CD4-positive, alpha-beta T cell treated with Interleukin-17A for 1 hour (primary cell): ENCODE results near the gene IGSF9.
A peak's percentile ranks its signal among the peaks of the same experiment; 100 is the strongest.

ENCODE experiments used
- DNase-seq: peaks from one replicate; pipeline ENCODE4 v3.0.0-alpha.2; 2020

The IGSF9 gene

DNA sequence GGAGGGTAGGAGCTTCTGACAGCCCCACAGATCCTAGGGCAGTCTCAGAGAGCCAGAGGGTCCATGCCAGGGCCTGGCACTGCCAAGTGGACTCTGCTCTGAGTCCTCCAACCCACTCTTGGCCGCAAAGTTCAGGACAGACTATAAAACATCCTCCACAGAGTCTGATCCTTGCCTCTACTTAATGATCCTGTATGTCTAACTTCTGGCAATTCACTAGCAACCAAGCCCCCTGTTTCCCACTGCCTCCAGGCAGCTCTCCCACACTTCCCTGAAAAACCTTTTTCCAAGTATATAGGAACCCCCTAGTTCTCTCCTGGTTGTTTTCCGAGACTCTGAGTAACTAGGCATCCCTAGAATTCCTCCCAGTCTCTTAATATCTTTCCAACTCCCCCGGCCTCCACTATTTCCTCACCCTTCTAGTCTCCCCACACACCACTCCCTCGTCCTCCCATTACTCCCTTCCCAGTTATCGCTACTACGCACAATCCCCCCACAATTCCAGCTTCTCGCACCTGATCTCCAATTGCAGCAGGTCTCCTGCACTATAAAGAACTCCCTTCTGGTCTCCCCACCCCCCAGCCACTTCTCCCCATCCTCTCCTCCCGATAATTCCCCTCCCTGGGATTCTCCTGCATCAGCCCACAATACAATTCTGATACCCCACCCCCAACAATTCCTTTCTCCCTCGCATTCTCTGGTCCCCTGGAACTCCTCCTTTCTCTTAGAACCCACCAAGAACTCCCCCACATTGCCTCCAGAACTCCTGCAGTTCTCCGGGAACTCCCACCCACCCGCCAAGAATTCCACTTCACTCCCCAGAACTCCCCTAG is 574 bp downstream of the IGSF9 start:
- DNase-seq, result no peak

DNA sequence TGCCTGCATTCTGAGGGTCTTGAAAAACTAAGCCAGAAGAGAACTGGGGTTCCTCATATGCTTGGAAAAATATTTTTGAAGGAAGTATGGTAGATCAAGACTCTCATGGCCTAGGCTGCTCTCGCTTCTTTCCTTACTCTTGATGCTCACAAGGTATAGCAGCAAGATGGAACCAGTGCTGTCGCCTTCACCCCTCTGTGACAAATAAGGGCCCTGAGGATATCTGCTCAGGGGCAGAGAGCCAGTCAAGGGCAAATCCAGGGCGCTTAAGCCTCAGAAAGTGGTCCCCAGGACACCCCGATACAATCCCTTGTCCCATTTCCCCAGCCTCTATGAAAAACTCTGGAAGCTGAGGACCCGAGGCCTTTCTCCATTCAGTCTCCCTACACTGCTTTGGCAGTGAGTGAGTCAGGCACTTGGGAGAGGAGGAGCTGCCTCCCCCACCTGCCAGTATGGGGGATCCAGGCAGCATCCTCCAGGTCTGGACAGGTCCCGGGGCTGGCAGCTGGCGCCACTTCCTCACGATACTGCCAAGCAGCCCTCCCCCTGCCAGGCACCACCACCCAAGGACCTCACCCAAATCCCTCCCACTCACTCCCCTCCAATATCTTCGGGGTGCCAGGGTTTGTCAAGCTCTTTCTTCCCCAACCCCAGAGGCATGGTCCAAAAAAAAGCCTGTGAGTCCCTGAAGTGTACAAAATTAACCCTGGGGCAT is 1.3 kb downstream of the IGSF9 start:
- DNase-seq, result no peak

DNA sequence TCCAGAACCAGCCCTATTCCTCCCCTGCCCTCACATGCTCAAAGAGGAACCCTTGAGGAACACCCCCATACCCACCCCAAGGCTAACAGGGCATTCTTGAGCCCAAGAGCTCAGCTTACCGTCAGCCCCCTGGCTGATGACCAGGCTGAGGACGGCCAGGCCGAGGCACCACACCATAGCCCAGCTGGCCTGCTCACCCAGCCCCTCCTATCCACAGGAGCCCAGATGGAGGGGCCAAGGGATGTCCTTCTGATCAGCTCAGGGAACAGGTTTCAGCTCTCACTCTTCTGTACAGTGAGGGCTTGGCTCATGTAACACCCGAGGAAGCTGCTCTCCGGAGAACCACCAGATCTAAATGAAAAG is 2.2 kb downstream of the IGSF9 start:
- no peak for DNase-seq

DNA sequence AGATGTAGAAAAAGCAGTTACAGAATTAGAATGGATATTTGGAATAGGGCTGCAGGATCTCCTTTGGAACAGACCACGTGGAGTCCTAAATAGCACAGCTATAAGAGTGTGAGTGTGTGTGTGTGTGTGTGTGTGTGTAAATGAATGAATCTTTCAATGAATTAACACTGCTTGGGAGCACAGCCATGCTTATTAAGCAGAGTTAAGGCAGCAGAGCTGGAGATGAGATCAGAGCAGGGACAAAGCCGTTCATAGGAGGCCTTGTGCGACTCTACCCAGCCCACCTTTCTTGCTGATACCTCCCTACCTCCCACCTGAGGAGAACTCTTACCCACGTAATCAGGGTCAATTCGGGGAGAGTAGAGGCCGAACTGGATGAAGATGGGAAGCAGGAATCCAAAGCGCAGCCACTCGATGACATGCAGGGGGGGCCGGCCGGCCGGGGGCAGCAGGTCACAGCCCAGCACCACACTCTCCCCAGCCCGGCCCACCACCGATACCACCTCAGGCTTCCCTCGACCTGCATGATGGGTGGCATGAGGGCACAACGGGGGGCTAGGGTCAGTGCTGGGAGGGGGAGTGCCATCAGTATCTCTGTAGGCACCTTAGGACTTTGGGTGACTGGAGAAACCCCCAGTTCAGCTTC is 2.7 kb downstream of the IGSF9 start:
- DNase-seq, result no peak

DNA sequence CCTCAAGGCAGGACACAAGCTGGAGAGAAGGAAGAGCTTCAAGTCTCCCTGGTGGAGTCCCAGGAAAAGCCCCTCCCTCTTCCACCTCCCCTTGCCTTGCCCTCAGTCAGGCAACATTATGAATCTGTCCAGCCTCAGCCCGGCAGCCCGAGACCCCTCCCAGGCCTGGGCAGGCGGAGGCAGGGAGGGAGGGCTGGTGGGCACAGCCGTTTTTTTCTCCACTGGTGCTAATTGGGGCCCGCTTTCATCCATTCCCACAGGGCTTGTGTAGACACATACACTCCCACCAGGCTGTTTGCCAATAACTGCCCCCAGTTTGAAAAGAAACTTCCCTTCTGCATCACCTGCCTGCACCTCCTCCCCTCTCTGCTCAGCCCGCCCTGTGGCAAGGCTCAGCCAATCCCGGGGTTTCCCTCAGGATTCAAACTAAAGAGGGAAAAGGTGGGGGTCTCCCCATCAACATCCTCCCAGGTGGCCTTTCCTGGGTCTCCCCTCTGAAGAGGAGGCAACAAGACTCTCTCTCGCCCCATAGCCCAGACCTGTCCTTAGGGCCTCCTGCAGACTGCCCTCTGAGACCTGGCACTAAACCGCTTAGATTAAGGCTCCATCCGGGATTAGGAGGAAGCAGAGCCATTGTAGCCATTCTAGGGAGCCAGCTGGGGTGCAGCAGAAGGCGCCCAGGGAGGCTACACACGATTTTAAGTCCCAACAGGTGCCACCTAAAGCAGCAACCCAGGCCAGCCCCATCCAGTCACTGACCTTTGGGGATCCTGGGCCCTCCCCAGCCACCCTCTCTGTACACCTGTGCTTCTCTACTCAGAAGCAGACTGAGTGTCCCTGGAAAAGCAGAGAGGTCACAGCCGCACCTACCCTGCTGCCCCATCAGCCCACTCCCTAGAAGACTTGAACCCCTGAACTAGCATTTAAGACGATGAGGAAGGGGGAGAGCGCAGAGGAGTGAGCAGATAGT is 3.5 kb downstream of the IGSF9 start:
- DNase-seq, result no peak

DNA sequence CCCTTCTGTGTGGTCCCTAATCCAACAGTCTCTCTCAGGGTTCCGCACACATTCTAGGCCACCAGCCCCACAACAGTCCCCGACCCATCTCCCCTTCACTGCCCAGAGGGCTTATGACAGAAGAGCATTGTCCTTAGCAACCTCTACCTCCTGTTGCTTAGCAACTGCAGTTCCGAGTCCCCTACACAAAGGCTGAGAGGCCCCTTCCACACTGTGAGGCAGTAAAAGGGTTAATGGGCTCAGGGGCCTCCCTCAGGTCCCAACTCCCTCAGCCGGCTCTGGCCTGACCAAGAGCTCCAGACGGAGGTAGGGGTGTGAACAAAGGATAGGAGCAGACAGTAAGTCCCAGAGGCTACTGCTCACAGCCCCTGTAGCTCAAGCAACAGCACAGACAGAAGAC is 4.3 kb downstream of the IGSF9 start:
- DNase-seq, result no peak

DNA sequence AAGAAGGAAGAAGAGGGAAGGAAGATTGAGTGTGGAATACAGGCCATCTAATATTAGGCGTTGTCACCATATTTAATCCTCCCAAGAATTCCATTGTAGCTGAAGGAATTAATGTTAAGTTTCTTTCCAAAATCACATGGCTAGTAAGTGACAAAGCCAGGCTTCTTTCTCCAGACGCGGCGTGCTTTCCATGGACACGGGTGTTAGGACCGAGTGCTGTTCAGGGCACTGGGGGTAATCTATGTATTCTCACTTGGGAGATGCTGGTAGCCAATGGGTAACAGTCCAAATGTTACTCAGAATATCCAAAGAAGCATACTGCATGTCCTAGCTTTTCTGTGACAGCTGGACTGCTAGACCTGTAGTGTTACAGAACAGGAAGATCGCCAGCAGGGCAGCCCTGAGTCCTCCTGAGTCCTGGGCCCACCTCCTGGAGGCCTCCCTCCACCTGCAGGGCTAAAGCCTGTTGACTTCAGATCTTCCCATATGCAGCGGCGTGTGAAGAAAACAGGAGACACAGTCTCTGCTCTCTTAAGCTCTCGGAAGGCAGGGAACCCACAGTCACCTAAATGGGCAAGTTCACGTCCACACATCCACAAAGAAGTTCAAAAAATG is 5.3 kb downstream of the IGSF9 start:
- no peak for DNase-seq

DNA sequence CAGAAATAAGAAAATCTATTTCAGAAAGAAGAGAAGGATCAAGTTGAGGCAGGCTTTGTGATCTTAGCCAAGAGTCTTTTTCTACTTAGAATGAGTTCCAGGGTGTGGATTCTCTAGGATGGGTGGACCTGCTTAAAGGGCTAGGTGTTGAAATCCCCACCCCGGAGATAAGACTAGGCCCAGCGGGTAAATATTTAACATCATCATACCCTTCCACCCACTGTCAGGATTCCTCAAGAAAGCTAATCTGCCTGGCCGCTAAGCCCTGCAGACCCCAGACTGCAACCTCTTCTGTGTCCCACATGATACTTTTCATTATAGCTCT is 5.8 kb downstream of the IGSF9 start:
- no peak for DNase-seq

DNA sequence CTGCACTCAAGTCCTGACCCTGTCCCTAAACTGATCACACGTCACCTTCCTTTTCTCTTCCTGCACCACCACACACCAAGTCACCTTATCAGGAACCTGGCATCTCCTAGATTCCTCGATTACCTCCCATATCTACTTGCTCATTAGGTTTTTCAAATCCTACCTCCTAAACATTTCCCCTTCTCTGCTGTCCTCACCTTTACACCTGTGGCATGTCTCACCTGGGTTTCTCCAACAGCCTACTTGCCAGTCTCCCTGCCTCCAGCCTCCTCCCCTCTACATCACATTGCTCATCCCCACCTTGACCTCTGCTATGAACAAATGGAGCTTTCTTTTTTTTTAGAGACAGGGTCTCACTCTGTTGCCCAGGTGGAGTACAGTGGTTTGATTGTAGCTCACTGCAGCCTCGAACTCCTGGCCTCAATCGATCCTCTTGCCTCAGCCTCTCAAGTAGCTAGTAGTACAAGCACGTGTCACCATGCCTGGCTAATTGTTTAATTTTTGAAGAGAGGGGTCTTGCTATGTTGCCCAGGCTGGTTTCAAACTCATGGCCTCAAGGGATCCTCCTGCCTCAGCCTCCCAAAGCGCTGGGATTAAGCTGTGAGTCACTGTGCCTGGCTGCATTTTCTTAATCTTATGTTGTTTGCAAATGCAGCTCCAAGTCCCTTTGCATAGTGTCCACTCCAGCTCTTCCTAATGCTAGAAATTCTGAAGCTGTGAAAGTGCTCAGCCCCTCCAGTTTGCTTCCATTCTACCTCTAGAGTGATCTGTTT is 6.3 kb downstream of the IGSF9 start:
- no peak for DNase-seq

DNA sequence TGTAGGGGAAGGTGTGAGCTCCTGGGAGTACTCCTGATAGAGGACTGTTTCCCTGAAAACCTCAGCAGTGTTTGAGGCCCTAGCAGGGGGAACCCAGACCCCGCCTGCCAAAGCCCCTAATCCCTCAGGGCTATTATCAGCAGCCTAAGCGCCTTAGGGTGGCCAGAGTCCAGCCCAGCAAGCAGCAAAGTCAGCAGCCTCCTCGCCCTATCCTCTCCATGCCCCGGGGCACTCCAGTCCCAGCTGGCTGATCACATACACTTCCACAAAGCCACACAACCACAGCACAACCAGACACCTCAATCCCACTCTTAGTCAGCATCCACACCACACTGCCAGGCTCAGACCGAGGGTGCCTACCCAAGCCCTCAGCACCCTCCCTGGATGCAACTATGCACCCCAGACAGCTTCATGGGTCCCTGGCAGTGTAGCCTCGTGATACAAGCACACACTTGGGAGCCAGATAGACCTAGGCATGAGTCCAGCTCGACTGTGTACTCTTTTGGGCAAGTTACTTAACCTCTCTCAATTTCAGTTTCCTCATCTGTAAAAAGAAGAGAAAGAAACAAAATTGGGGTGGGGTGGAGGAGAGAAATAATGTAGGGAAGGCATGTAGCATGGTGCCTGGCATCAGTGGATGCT is 7.1 kb downstream of the IGSF9 start:
- no peak for DNase-seq

DNA sequence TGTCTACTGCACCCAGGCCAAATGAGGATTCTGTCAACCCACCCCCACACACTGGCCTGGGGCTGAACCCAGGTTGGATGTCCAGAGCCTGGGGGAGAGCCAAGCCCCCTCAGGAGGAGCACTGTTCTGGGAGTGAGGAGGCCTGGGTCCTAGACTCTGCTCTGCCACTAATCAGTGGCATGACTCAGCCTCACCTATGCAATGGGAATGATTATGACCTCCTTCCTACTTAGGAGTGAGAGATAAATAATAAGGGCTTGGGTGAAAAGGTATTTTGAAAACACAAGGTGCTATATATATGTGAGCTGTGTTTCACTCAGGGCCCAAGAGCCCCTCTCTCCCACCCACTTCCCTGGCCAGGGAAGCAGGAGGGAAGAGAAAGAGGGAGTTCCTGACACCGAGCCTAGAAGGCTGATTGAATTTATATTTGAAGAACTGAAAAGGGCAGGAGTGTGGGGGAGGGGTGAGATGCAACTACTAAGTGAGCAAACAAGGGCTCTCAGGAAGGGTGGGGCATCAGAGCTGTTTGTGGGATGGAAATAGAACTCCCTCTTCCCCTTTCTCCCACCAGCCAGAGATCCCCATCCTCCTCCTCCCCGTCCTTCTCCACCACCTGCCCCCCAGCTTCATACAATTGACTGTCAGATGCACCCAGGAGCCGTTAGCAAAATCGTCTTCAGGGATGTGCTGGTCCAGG is 8.2 kb downstream of the IGSF9 start:
- no peak for DNase-seq

DNA sequence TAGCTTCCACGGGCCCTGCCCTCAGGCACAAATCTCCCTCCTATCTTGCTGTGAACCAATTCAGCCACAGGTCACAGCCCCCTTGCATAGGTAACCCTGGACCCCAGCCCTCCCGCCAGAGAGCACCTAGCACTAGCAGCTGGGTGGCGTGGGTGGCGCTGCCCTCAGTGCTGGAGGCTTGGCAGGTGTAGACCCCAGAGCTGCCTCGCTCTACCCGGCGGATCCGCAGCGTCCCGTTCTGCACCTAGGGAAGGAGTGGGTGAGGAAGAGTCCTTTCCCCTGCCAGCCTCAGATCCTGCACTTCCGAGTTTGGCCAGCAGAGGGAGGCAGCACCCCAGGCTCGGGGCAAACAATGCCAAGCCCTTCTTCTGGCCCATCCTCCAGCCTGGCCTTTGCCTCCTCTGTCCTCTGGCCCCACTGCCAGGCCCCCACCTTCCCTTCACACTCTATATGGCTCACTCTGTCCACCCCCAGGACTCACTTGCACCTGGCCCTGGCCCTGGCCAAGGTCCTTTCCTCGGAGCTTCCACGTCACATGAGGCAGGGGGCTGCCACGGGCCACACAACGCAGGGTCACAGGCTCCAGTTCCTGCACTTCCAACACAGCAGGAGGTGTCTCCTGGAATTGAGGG is 9.0 kb downstream of the IGSF9 start:
- peak; percentile 82 for DNase-seq

DNA sequence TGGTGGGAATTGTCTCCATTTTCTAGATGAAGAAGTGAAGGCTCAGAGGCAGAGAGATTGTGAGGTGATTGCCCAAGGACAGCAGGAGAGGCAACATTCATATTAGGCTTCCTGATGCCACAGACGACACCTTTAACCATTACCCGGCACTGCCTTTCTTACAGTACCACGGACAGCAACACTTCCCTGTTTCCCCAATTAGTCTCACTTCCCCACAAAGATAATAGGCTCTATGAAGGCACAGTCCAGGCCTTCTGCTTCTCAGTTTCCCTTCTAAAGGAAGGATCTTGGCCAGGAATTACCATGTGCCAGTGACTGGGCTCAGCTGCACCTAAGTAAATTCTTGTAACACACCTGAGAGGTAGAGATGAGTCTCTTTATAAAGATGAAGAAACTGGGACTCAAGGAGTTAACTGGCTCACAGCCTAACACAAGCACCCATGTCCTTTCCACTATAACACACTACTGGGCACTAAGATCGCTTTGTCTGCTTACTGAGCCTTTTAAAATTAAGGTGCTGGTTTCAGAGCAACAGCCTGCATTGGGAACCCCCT is 9.6 kb downstream of the IGSF9 start:
- DNase-seq, result no peak

DNA sequence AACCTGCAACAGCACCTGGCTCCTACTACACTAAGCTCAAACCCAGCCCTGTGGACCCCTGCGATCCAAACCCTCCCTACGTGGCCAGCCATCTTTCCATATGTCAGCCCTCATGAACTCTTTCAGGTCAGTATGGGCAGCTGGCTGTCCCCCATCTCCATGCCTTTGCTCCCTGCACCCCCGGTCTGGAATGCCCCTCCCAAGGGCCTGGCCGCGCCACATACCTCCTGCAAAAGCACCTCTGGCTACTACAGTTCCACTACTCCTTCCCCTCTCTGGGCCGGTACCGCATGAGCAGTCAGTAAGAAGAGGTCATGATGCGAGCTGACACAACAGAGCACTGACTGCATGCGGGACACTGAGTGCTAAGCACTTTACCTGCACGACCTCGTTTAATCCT is 10.1 kb downstream of the IGSF9 start:
- no peak for DNase-seq

DNA sequence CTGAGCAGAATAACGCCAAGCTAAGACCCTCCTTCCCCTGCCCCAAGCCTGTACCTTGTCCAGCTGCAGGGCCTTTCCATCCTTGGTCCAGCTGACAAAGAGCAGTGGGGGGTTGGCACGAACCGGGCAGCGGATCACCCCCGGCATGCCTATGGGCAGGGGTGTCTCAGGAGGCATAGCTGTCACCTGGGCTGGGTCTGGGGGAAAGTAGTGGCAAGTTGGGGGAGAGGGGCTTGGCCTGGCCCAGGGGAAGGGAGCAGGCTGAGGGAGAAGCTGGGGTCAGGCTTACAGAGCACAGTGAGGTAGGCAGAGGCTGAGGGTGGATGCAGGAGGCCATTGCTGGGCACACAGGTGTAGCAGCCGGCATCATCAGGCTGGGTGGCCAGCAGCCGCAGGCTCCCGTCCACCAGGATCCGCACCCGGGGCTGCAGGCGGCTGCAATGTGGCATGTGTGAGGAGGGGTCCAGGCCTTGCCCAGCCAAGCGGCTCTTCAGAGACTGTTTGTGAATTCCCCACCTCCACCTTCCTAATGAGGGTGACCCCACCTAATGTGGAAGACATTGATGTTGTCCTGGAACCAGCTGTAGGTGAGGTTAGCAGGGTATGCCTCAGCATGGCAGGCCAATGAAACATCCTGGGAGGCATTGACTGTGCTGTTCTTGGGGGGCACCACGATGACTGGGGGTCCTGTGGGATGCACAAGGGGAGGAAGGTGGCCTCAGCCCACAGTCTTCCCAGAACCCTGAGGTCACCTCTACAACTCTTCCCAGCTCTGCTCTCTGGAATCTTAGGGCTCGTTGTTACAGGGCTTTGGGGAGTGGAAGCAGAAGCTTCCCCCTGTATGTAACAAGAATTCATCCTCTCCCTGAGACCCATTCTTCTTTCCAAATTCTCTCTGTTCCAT is 11.0 kb downstream of the IGSF9 start:
- no peak for DNase-seq

DNA sequence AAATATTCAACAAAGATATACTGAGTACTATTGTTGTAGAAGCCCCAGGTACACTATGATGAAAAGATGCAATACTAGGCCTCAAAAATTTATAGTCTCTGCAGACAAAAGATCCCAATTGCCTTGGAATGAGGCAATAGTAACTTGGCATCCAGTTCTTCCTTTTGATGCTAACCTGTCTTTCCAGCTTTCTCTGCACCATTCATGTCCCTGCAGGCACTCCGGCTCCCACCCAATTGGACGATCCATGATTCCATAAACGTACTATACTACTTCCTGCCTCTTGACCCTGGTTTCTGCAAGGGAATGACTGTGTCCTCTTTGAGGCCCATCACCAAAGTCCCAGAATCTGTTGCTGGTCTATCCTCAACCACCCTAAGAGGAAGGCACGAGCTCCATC is 12.1 kb downstream of the IGSF9 start:
- DNase-seq, result no peak

DNA sequence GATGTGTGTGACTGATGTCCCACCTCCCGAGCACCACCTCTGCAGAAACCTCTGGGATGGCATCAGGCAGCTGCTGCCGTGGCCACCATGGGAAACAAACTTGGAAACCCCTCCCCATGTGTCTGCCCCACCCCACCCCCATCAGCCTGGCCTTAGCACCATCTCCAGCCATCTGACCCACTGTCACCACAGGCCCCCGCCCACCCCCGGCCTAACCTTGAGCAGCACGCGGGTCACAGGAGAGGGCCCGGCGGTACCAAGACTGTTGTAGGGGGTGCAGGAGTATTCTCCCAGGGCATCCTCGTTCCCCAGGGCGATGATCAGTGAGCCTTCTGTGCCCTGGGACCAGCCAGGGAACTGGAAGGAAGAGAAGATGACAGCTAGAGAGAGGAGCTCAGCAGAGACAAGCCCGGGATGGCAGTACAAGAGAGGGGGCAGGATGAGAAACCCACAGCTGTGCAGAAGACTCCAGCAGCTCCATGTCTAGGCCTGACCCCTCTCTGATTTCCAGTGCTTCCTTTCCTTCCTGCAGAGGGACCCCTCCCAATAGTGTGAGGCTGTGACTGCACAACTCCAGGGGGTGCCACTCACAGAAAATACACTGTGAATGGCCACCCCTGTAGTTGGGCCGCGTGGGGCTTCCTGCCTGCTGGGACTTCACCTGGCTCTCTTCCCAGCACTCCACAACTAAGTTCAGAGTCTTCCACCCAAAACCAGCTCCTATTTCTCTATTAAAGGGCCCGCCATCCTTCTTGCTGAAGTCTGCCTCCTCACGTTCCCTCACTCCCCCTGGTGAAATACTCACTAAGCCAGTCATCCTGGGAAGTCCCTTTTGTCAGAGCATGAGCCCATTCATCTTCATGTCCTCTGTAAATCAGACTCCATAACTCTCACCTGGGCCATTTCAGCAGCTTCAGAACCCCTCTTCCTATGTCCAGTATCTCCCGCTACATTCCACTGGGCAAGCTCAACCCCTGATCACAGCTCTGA is 12.8 kb downstream of the IGSF9 start:
- DNase-seq, result no peak
